SK-N-SH (cell line): ENCODE data around the gene DLGAP3.

Source experiments
- CTCF ChIP-seq: fragments of 200-600 bp; sonication (generic); IDR thresholded peaks from 2 replicates; pipeline ENCODE4 v1.6.1; 2017; ENCODE audit warnings: antibody characterized with exemption, mild to moderate bottlenecking, moderate library complexity
- EZH2phosphoT487 ChIP-seq: fragments of 200-600 bp; sonication (generic); IDR thresholded peaks from 2 replicates; pipeline ENCODE4 v1.6.1; 2017; ENCODE audit warnings: low read depth, mixed run types, mild to moderate bottlenecking, antibody characterized with exemption, moderate library complexity, borderline replicate concordance
- FOXJ3 ChIP-seq: sonication (generic); formaldehyde crosslinking; IDR thresholded peaks from 2 replicates; pipeline ENCODE4 v1.5.1; 2020; ENCODE audit warnings: mild to moderate bottlenecking, missing genetic modification reagents
- MAX ChIP-seq: IDR thresholded peaks from 2 replicates; pipeline ENCODE4 v1.4.0; 2012; ENCODE audit warnings: low read depth
- POLR2AphosphoS5 ChIP-seq: IDR thresholded peaks from 2 replicates; pipeline ENCODE4 v1.6.1; 2012; ENCODE audit warnings: low read depth, low read length
- RAD21 ChIP-seq: IDR thresholded peaks from 2 replicates; pipeline ENCODE4 v1.6.1; 2012; ENCODE audit warnings: mild to moderate bottlenecking, low read length
- REST ChIP-seq: IDR thresholded peaks from 2 replicates; pipeline ENCODE4 v1.6.1; 2012; ENCODE audit warnings: mild to moderate bottlenecking, low read depth, low read length, moderate library complexity
- SMC3 ChIP-seq: IDR thresholded peaks from 2 replicates; pipeline ENCODE4 v1.6.1; 2012; ENCODE audit warnings: low read depth, low read length, improper control_type of control experiment
- USF2 ChIP-seq: fragments of 150-350 bp; IDR thresholded peaks from 2 replicates; pipeline ENCODE4 v1.6.1; 2017; ENCODE audit warnings: antibody characterized with exemption, low read length, low read depth, borderline replicate concordance

GRCh38 chr1:34906756-34907155, 22.7 kb downstream of the DLGAP3 start:
- no peak for TF ChIP-seq FOXJ3 (CRISPR knock-in tag)
- TF ChIP-seq CTCF = no peak
- TF ChIP-seq MAX = no peak
- no peak for TF ChIP-seq REST
- TF ChIP-seq SMC3 = no peak
- TF ChIP-seq USF2 = no peak
- no peak for TF ChIP-seq EZH2phosphoT487
- TF ChIP-seq RAD21 = no peak
- no peak for TF ChIP-seq POLR2AphosphoS5
